Measurements from ENCODE around the gene COMP.

DNA sequence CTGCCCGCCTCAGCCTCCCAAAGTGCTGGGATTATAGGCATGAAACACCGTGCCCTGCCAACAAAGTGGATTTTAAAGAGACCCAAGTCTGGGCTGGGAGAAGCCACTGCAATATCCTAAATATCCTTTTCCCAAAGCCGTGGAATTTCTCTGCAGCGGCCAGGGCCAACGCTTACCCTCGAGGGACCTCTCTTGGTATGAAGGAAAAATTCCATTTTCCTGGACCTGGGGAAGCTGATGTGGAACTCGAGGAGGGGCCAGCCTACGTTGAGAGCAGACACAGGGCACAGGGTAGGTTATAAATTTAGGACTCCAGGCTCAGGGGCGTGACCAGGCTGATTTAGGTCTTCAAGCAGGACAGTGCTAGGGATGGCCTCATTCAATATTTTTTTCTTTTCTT is 23.0 kb upstream of the COMP start:
- TF ChIP-seq POLR2A (IDR thresholded peaks at IDR 0.05; ENCODE audit: low read length) (no peak), MAZ (IDR thresholded peaks at IDR 0.05; ENCODE audit: borderline replicate concordance, low read depth, low read length) (no peak)
- TF ChIP-seq, protein P1, sequence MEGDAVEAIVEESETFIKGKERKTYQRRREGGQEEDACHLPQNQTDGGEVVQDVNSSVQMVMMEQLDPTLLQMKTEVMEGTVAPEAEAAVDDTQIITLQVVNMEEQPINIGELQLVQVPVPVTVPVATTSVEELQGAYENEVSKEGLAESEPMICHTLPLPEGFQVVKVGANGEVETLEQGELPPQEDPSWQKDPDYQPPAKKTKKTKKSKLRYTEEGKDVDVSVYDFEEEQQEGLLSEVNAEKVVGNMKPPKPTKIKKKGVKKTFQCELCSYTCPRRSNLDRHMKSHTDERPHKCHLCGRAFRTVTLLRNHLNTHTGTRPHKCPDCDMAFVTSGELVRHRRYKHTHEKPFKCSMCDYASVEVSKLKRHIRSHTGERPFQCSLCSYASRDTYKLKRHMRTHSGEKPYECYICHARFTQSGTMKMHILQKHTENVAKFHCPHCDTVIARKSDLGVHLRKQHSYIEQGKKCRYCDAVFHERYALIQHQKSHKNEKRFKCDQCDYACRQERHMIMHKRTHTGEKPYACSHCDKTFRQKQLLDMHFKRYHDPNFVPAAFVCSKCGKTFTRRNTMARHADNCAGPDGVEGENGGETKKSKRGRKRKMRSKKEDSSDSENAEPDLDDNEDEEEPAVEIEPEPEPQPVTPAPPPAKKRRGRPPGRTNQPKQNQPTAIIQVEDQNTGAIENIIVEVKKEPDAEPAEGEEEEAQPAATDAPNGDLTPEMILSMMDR (IDR thresholded peaks at IDR 0.05): no peak
